GM21825 (cell line): ENCODE measurements around the gene TKT.
A peak's percentile ranks its signal among the peaks of the same experiment; 100 is the strongest.

Experiments
- ATAC-seq: cut with Tn5 transposase; IDR thresholded peaks from one replicate; pipeline ENCODE4 v1.9.1; 2021; ENCODE audit warnings: mild to moderate bottlenecking, moderate library complexity; ENCODE audit not compliant: unreplicated experiment

Gene TKT

DNA sequence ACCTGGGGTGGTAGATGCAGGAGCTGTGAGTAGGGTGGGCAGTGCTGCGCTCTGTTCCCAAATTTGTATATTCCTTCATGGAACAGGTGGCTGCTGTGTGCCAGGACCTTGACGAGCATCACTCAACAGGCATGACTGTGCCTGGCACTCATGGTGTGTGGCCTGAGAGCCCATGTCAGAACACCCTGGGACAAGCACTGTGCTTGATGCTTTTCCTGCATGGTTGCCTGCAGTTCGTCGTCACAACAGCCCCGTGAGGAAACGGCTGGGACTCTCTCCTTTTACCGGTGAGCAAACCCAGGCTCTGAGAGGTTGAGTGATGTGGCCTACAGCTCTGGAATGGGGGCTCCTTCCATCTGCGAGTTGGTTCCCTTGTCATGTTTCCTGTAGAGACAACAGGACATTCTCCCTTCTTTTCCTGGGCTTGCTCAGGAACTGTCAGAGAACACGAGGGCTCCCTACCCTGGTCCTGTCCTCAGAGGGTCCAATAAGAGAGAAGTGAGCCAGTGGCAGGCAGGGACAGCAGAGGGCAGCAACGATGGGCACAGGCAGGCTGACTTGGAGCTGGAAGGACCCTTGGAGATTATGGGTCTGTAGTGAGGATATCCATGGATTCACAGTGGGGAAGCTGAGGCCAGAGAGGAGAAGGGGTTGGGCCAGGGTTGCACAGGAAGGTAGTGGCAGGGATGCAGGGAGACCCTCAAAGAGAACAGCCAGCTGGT is 57.4 kb downstream of the TKT start:
- no peak for ATAC-seq

GRCh38 chr3:53196575-53197407 is 59.0 kb downstream of the TKT start:
- no peak for ATAC-seq

GRCh38 chr3:53195602-53196574 is 59.9 kb downstream of the TKT start:
- peak; percentile 41 for ATAC-seq

DNA sequence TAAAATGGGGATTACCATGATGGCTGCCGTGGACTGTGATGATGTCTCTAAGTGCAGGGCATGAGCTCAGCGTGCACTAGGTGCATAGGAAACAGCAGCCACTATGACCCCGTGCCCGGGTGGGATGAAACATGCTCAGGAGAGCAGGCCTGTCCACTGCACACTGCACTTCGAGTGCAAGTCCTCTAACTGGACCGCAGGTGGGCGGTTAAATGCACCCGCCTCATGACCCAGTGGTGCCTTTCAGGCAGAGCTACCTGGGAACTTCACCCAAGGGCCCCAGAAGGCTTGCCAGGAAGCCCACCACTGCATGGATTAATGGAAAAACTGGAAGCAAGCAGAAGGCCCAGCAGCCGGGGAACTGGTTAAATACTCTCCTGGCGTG is 60.8 kb downstream of the TKT start:
- ATAC-seq: no peak

DNA sequence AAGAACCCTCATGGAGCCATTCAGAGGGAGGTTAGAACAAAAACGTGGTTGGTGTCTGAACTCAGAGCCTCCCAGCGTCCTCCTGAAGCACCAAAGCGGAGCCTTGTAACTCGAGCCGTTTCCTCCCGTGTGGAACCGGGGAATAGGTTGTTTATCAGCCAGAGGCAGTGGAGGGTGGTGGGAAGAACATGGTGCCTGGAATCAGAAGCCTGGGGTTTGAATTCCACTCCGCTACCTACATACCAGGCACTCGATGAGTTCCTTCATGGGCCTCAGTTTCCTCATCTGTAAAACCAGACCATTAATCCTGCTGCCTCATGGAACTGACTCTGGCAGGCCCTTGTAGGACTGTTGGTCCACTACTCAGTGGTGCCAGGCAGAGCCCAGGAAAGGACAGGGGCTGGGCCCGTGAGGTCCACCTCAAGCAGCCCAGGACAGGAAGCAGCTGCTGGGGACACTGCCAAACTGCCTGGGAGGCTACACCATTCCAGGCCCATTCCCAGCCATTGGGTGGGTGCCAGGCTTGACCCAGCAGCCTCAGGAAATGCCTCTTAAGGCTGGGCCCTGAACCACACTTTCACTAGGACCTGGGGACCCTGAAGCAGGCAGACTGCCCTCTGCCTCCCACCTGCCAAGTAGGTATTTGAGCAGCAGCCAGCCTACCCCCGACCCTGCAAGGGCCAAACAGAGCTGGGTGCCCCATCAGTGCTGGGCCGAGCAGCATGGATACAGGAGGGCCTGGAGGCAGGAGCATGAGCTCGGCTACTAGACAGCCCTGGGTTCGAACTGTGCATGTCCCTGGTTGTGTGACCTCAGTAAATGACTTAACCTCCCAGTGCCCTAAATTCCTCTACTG is 61.4 kb downstream of the TKT start:
- no peak for ATAC-seq

DNA sequence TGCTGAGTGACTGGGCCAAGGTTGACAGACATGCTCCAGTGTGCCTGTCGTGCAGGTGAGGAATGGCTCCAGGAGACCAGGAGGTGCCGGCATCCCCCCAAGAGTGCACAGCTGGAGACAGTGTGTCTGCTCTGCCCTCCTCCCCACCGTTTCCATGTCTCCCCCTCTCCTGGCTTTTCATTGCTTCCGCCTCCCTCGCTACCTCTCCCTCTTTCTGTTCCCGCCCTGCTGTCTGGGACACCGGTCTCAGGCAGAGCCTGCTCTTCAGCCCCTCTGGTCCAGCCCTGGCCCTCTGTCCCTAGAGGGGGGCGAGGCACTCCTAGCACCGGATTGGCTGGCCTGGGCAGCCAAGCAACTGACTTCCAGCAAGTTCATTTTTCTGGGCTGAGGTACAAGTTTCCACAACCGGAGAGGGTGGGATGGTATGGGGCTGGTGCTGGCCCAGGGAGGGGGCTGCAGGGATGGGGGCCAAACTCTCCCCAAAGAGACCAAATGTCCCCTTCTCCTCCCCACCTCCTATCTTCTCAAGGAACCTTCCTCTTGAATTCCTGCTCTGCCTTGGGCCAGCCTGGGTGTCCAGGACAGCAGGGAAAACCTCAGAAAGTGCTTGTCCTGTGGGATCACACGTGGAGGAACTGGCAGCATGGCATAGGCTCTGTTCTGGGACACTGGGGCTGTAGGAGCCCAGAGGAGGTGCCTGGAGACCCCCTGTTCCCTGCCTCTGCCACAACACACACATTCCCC is 62.2 kb downstream of the TKT start:
- ATAC-seq: no peak

DNA sequence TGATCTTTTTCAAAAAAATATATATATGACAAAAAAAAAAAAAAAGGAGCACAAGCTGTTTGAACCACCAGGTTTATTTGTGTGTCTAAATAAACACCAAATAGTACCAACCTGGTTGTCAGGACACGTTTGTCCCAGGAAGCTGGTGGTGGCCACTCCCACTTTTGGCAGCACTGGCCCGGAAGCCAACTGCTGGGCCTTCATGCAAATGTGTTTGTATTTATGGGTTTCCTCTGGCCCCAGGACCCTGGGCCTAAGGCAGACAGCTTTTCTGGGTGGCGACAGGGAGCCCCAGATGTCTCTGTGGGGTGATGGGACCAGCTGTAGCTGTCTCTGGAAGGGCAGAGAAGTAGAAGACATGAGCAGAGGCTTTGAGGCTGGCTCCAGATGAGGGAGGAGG is 63.2 kb downstream of the TKT start:
- ATAC-seq: peak; percentile 46

- ATAC-seq: no peak
These were observed 63.9 kb downstream of the TKT start for GRCh38 chr3:53191836-53192480.

- no peak for ATAC-seq
These were observed 65.2 kb downstream of the TKT start for GRCh38 chr3:53190659-53191058.

DNA sequence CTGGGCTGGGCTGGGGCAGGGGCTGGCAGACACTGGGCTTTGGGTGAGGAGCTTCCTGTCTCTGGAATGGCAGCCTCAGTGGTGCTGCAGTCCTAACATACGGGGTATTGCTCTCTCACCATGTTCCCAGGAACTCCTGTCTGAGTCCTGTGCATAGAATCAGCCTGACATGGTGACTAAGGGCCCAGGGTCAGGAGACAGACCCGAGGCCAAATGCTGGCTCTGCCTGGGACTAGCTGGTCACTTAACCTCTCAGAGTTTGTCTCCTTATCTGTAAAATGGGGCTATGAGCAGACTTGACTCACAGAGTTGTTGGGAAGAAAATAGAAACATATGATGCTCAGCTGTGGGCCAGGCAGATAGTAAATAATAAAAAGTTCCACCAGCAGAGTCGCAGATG is 66.5 kb downstream of the TKT start:
- ATAC-seq: no peak

- ATAC-seq: no peak
These were observed 67.1 kb downstream of the TKT start for GRCh38 chr3:53188720-53189119.

DNA sequence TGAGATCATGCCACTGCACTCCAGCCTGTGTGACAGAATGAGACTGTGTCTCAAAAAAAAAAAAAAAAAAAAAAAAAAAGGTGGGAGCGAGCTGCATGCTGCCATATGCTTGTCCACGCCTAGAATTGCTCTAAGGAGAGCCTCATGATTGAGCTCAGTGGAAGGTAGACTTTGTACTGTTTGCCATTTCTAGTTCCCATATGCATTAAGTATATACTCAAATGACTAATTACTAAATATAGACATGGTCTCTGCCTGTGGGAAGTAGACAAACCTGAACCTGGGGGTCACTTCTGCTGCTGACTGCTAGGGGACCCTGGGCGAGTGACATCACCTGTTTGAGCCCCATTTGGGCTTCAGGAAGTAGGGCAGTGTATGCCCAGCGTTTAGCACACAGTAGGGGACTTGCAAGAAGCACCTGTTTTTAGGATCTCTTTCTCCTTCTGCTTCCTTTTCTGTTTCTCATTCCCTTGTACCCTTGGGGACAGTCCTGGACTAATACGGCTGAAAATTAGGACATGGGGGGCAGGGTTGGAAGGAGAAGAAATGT is 67.6 kb downstream of the TKT start:
- ATAC-seq: no peak

DNA sequence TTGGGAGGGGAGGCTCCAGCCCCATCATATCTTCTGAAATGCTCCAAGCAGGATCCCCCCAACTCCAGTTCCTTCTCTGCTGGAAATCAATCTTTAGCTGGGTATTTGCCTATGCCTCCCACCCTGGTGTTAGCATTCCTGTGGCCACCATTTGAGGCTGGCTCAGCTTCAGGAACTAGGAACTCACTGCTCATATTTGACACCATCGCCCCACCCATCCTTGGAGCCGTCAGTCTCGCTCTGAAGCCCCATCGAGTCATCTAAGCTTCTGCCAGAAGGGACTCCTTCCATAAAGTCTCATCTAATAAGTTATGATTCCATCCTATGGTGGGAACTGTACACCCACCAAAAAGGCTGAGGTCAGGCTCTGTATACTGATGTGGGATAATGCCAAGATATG is 68.4 kb downstream of the TKT start:
- no peak for ATAC-seq

- ATAC-seq: no peak
These were observed 69.1 kb downstream of the TKT start for GRCh38 chr3:53186726-53187125.

GRCh38 chr3:53185761-53186465 is 69.9 kb downstream of the TKT start:
- no peak for ATAC-seq

- ATAC-seq: no peak
These were observed 71.1 kb downstream of the TKT start for GRCh38 chr3:53184701-53185100.

- ATAC-seq: no peak
These were observed 72.3 kb downstream of the TKT start for GRCh38 chr3:53183514-53183913.

DNA sequence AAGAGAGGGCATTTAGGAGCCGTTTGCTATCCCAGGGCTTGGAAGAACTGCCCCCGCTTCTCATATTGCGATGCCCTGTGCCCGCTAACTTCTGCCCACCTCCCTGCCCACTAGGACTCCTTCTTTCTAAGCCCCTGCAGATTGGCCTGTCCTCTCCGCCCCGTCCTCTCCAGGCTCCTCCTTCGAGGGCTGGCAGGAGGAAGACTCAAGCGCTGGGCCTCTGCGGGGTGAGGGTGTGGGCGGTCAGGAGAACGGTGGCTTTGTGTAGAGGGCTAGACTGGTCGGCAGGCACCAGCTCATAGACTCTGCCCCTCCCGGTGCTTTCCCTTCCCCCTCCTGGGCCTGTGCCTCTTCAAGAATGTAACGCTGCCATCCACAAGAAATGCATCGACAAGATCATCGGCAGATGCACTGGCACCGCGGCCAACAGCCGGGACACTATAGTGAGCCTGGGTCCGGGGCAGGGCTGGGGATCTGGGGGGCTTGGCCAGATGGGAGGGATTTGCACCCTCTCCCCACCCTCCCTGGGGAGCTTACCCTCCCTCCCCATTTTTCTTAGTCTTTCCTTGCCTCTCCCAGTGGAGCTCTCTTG is 73.0 kb downstream of the TKT start:
- no peak for ATAC-seq
